Spleen (tissue), 11 donors: ENCODE measurements around the gene NLRP13. TPM values are rescaled to one million over a fixed set of nuclear protein-coding genes. Genes with fewer than 3 reads are reported as not detected.

Source experiments
- DNase-seq: peaks from one replicate; pipeline ENCODE4 v3.0.0-alpha.2; 2020
- H3K27ac ChIP-seq, 8 donors: fragments of 200-600 bp; sonication (generic) in 7 of 8; 1 replicate in 4 of 8; 2 replicates in 4 of 8; pipeline versions ENCODE4 v1.5.0 to v1.8.0; 2016 to 2021; ENCODE audit warnings: inconsistent platforms in 4 of 8, mild to moderate bottlenecking in 4 of 8, moderate library complexity in 1 of 8
- H3K27me3 ChIP-seq, 7 donors: fragments of 200-600 bp; sonication (generic) in 6 of 7; replicated peaks in 1 of 7; 1 replicate in 4 of 7; 2 replicates in 3 of 7; pipeline versions ENCODE4 v1.5.0 to v1.8.0; 2016 to 2021; ENCODE audit warnings: inconsistent platforms in 3 of 7, mild to moderate bottlenecking in 1 of 7
- H3K36me3 ChIP-seq, 6 donors: fragments of 200-600 bp; sonication (generic) in 5 of 6; 1 replicate in 4 of 6; 2 replicates in 2 of 6; pipeline versions ENCODE4 v1.5.0 to v1.8.0; 2016 to 2021; ENCODE audit warnings: inconsistent platforms in 2 of 6
- H3K4me1 ChIP-seq, 6 donors: fragments of 200-600 bp; sonication (generic) in 5 of 6; 1 replicate in 3 of 6; 2 replicates in 3 of 6; pipeline versions ENCODE4 v1.5.0 to v1.8.0; 2016 to 2021; ENCODE audit warnings: inconsistent platforms in 3 of 6
- H3K4me3 ChIP-seq, 8 donors: fragments of 200-600 bp; sonication (generic) in 7 of 8; 1 replicate in 4 of 8; 2 replicates in 4 of 8; pipeline versions ENCODE4 v1.5.0 to v1.8.0; 2016 to 2021; ENCODE audit warnings: inconsistent platforms in 4 of 8, mild to moderate bottlenecking in 4 of 8, moderate library complexity in 2 of 8
- H3K9me3 ChIP-seq, 8 donors: fragments of 200-600 bp; sonication (generic) in 7 of 8; 1 replicate in 4 of 8; 2 replicates in 4 of 8; pipeline versions ENCODE4 v1.5.0 to v1.8.0; 2016 to 2021; ENCODE audit warnings: inconsistent platforms in 4 of 8
- POLR2A ChIP-seq, 3 donors: fragments of 450-650 bp; IDR thresholded peaks; one replicate each; pipeline ENCODE4 v1.5.1; 2017; ENCODE audit warnings: antibody characterized with exemption in 3 of 3, mild to moderate bottlenecking in 1 of 3
- POLR2AphosphoS5 ChIP-seq, 3 donors: sonication (generic); formaldehyde crosslinking; IDR thresholded peaks; one replicate each; pipeline ENCODE4 v1.5.1; 2017; ENCODE audit warnings: antibody characterized with exemption in 3 of 3
- WGBS, 5 donors: extraction: QIAGEN DNeasy Blood & Tissue Kit in 3 of 5; methylation state at CpG; one replicate each; pipeline versions ENCODE4 v1.1.5 to v1.1.7; 2013 to 2018; 5-methylcytosine and 5-hydroxymethylcytosine counted together
- intact Hi-C: fragments of 100-400 bp; cut with DNase I; formaldehyde crosslinking; loops from one replicate; pipeline ENCODE4 v1.15.0; 2023; ENCODE audit warnings: low total_unique reads
- polyA plus RNA-seq, 3 donors: library from polyadenylated mRNA; stranded (reverse); fragments of 200-250 nt; gene quantifications; one replicate each; pipeline ENCODE4 v1.2.1, GENCODE V29; 2013
- total RNA-seq, 7 donors: library from RNA; depleted of rRNA in 3 of 7; stranded (reverse); fragments of >200 nt in 3 of 7; fragmentation: NEBNext Ultra II Directional in 4 of 7; extraction: Animal tissue kit (Norgen Biotek cat#: 25700) in 4 of 7; gene quantifications; one replicate each; pipeline versions ENCODE4 v1.1.0 to v1.2.1, GENCODE V29; 2016 to 2021
- TF ChIP-seq, protein P1 (sequence below), 11 experiments: fragments of 200-600 bp in 7 of 11; fragments of 450-650 bp in 4 of 11; sonication (generic) in 4 of 11; IDR thresholded peaks in 8 of 11; conservative IDR thresholded peaks in 3 of 11; 1 replicate in 7 of 11; 2 replicates in 4 of 11; pipeline versions ENCODE4 v1.4.0 to v1.8.0; 2016 to 2021; ENCODE audit warnings: antibody characterized with exemption in 11 of 11, inconsistent platforms in 4 of 11, mild to moderate bottlenecking in 1 of 11
- donor health status: healthy with polysubstance abuse.
- donor health status: DM: no; HTN: no; CAD: no; lungs with moderate emphysema.
- donor health status: DM: no; HTN: no; CAD: no.
- donor health status: Bipolar disorder and iron deficiency.
- donor health status: healthy.
- donor health status: DM: no; HTN: no; CAD: no.
- donor health status: DM: yes; HTN: yes; CAD: no.

The NLRP13 gene
- total and polyA plus RNA-seq, 10 donors, result not detected

GRCh38 chr19:55857149-55857548 is 75.0 kb downstream of the NLRP13 start:
- intact Hi-C loops, result no loop called here
- H3K9me3 ChIP-seq, result peaks cover 0 to 24% (median 3%) of the 10 kb centered on the region in 8 donors
- peak overlapping the region in 1 of 8 donors; percentile 43 for H3K27ac ChIP-seq
- no peaks in the 10 kb centered on the region for H3K27me3 ChIP-seq
- H3K4me3 ChIP-seq, result no peak overlapping the region
- 50 to 68% (median 54%) methylated on average over 4 of the region's 4 CpGs for WGBS, 5 donors
- no peaks in the 10 kb centered on the region for H3K36me3 ChIP-seq
- H3K4me1 ChIP-seq, result no peaks in the 10 kb centered on the region
- no peak for DNase-seq
- TF ChIP-seq POLR2A (IDR thresholded peaks at IDR 0.05) (no peak), POLR2AphosphoS5 (IDR thresholded peaks at IDR 0.05) (no peak)
- TF ChIP-seq, protein P1, sequence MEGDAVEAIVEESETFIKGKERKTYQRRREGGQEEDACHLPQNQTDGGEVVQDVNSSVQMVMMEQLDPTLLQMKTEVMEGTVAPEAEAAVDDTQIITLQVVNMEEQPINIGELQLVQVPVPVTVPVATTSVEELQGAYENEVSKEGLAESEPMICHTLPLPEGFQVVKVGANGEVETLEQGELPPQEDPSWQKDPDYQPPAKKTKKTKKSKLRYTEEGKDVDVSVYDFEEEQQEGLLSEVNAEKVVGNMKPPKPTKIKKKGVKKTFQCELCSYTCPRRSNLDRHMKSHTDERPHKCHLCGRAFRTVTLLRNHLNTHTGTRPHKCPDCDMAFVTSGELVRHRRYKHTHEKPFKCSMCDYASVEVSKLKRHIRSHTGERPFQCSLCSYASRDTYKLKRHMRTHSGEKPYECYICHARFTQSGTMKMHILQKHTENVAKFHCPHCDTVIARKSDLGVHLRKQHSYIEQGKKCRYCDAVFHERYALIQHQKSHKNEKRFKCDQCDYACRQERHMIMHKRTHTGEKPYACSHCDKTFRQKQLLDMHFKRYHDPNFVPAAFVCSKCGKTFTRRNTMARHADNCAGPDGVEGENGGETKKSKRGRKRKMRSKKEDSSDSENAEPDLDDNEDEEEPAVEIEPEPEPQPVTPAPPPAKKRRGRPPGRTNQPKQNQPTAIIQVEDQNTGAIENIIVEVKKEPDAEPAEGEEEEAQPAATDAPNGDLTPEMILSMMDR (IDR thresholded peaks at IDR 0.05 in 8 of 11, conservative IDR thresholded peaks at IDR 0.05 in 3 of 11), result no peak

GRCh38 chr19:55855160-55855559 is 77.0 kb downstream of the NLRP13 start:
- H3K4me3 ChIP-seq, result no peak overlapping the region
- intact Hi-C loops, result no loop called here
- TF ChIP-seq POLR2AphosphoS5 (IDR thresholded peaks at IDR 0.05) (no peak), POLR2A (IDR thresholded peaks at IDR 0.05) (no peak)
- TF ChIP-seq, protein P1 (IDR thresholded peaks at IDR 0.05 in 8 of 11, conservative IDR thresholded peaks at IDR 0.05 in 3 of 11), result no peak
- peak overlapping the region in 1 of 8 donors; percentile 27 for H3K27ac ChIP-seq
- no peaks in the 10 kb centered on the region for H3K27me3 ChIP-seq
- no peaks in the 10 kb centered on the region for H3K36me3 ChIP-seq
- H3K4me1 ChIP-seq, result no peaks in the 10 kb centered on the region
- WGBS, 5 donors, result 55 to 90% (median 60%) methylated on average over 1 of the region's 1 CpG
- no peak for DNase-seq
- peaks cover 0 to 19% (median under 1%) of the 10 kb centered on the region in 8 donors for H3K9me3 ChIP-seq

Other genes with a start within 250 kb of the NLRP13 start
- gene NLRP9, start 193.9 kb downstream of the NLRP13 start, total RNA-seq, result not detected
- not detected for gene NLRP9, start 193.9 kb downstream of the NLRP13 start, polyA plus RNA-seq
- gene RFPL4A, start 173.2 kb downstream of the NLRP13 start, total RNA-seq, result not detected
- gene RFPL4A, start 173.2 kb downstream of the NLRP13 start, polyA plus RNA-seq, result not detected
- gene RFPL4AL1, start 163.2 kb downstream of the NLRP13 start, total RNA-seq, result not detected
- not detected for gene RFPL4AL1, start 163.2 kb downstream of the NLRP13 start, polyA plus RNA-seq
- gene NLRP11, start 100.3 kb downstream of the NLRP13 start, total RNA-seq, result under 1 TPM in 2 of 7 donors, not detected in 5; 0.13 to 0.22 TPM
- gene NLRP11, start 100.3 kb downstream of the NLRP13 start, polyA plus RNA-seq, result under 1 TPM in 2 of 3 donors, not detected in 1; 0.03 to 0.08 TPM
- gene NLRP4, start 95.8 kb downstream of the NLRP13 start, total RNA-seq, result under 1 TPM in 3 of 7 donors, not detected in 4; 0.07 to 0.46 (median 0.34) TPM
- gene NLRP4, start 95.8 kb downstream of the NLRP13 start, polyA plus RNA-seq, result 1 to 10 TPM in 1 of 3 donors, under 1 TPM in 1, not detected in 1; 0.04 to 1.1 TPM
- gene NLRP8, start 15.5 kb upstream of the NLRP13 start, total RNA-seq, result not detected
- gene NLRP8, start 15.5 kb upstream of the NLRP13 start, polyA plus RNA-seq, result not detected
- gene NLRP5, start 54.4 kb upstream of the NLRP13 start, total RNA-seq, result not detected
- not detected for gene NLRP5, start 54.4 kb upstream of the NLRP13 start, polyA plus RNA-seq
- 10 to 100 TPM; 18.0 to 53.8 (median 42.8) TPM for gene ZNF787, start 189.0 kb upstream of the NLRP13 start, total RNA-seq
- 10 to 100 TPM; 16.6 to 39.0 (median 21.1) TPM for gene ZNF787, start 189.0 kb upstream of the NLRP13 start, polyA plus RNA-seq
- 10 to 100 TPM; 17.0 to 27.9 (median 23.1) TPM for gene ZNF444, start 209.0 kb upstream of the NLRP13 start, total RNA-seq
- 10 to 100 TPM; 17.0 to 35.1 (median 22.6) TPM for gene ZNF444, start 209.0 kb upstream of the NLRP13 start, polyA plus RNA-seq
- not detected for gene GALP, start 243.7 kb upstream of the NLRP13 start, total RNA-seq
- gene GALP, start 243.7 kb upstream of the NLRP13 start, polyA plus RNA-seq, result not detected